ENCODE measurements around the gene VSIR. TPM values are rescaled to one million over a fixed set of nuclear protein-coding genes. Genes with fewer than 3 reads are reported as not detected.

VSIR gene
- total RNA-seq, 2 donors from 2014 or later = 60.7 to 119 TPM

DNA sequence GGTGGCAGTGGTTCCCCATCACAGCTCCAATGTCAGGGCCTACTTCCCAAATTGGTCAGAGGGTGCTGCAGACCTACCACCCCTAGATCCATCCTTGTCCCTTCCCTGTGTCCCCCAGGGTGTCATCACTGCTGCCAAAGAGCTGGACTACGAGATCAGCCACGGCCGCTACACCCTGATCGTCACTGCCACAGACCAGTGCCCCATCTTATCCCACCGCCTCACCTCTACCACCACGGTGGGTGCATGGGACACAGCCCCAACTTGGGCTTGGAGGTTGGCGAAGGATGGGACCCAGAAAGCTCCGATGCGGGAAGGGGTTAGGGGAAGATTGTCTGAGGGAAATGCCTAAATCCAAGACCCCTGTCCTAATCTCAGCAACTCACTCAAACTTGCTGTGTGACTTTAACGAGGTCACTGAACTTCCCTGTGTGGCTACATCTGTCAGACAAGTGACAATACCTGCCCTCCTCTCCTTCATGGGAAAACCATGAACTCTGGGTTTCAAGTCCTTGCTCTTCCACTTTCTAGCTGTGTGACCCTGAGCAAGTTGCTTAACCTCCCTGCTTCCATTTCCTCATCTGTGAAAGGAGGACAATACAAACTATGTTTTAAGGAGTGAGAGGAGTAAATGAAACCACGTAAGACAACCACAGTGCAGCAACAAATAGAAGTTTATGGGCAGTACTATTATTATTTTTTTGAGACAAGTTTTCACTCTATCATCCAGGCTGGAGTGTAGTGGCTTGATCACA lies 4.9 kb upstream of the VSIR start:
- TF ChIP-seq, protein P1, sequence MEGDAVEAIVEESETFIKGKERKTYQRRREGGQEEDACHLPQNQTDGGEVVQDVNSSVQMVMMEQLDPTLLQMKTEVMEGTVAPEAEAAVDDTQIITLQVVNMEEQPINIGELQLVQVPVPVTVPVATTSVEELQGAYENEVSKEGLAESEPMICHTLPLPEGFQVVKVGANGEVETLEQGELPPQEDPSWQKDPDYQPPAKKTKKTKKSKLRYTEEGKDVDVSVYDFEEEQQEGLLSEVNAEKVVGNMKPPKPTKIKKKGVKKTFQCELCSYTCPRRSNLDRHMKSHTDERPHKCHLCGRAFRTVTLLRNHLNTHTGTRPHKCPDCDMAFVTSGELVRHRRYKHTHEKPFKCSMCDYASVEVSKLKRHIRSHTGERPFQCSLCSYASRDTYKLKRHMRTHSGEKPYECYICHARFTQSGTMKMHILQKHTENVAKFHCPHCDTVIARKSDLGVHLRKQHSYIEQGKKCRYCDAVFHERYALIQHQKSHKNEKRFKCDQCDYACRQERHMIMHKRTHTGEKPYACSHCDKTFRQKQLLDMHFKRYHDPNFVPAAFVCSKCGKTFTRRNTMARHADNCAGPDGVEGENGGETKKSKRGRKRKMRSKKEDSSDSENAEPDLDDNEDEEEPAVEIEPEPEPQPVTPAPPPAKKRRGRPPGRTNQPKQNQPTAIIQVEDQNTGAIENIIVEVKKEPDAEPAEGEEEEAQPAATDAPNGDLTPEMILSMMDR (IDR thresholded peaks at IDR 0.05) = no peak
- DNase-seq (ENCODE audit: low spot score) = no peak

DNA sequence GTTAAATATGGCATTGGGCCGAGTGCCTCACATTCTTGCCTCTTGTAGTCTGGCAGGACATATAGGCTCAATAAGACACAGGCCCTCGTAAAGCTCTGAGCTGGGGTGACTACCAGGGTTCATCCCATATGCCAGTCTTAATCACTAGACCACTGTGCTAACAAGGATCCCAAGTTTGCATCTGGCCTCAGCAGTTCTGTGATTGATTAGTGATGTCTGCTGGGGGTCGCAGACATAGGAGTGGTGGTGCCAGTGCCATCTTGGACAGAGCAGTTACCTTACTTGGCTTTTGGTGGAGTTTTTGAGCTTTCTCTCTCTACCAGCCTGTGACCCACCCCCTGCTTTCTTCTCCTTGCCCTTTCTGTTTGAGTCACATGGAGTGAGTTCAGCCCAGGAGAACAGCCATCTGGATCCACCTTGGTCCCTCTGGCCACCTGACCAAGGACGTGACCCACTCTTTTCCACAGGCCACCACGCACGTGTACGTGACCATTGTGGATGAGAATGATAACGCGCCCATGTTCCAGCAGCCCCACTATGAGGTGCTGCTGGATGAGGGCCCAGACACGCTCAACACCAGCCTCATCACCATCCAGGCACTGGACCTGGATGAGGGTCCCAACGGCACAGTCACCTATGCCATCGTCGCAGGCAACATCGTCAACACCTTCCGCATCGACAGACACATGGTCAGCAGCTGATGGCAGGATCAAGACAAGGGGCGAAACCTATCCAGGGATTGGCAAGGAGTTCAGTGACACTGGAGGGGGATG lies 4.1 kb upstream of the VSIR start:
- DNase-seq (ENCODE audit: low spot score) (no peak), ATAC-seq (ENCODE audit: insufficient number of reproducible peaks, low FRiP score, low read depth) (no peak)
- TF ChIP-seq, protein P1 (IDR thresholded peaks at IDR 0.05) = no peak
- H3K27ac ChIP-seq = no peak overlapping the region
- no peaks in the 10 kb centered on the region for H3K9me3 ChIP-seq
- no peaks in the 10 kb centered on the region for H3K36me3 ChIP-seq
- peaks cover 8 to 14% of the 10 kb centered on the region in 2 donors for H3K4me1 ChIP-seq (ENCODE audit: control insufficient read depth in 1 of 2, low read depth in 2 of 2)
- no peak overlapping the region for H3K4me3 ChIP-seq
- H3K27me3 ChIP-seq (replicated peaks; ENCODE audit: insufficient read depth) = no peaks in the 10 kb centered on the region

More for the DNA sequence above, 4.9 kb upstream of the VSIR start:
- Histone ChIP-seq H3K4me1 (ENCODE audit: control insufficient read depth in 1 of 2, low read depth in 2 of 2) (peaks cover 5 to 6% of the 10 kb centered on the region in 2 donors), H3K27me3 (replicated peaks; ENCODE audit: insufficient read depth) (no peaks in the 10 kb centered on the region), H3K9me3 (no peaks in the 10 kb centered on the region), H3K27ac (no peak overlapping the region), H3K36me3 (no peaks in the 10 kb centered on the region), H3K4me3 (no peak overlapping the region)
- no peak for ATAC-seq (ENCODE audit: insufficient number of reproducible peaks, low FRiP score, low read depth)

DNA sequence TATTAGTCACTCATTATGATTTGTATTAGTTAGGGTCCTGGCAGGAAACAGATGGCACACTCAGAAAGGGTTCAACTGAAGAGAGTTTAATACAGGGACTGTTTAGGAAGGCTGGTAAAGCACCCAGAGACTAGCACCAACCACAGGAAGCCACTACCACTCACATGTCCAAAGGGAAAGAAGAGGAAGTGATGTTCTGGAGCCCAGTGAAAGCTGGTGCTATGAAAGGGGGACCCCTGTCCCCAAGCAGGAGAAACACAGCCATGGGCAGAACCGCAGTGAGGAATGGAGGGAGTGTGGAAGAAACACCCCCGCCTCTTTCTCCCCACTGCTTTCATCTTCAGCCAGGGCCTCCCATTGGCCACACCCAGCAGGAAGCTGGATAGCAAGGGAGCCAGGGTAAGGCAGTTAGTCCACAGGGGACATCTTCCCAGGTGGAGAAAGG lies 3.2 kb upstream of the VSIR start:
- no peaks in the 10 kb centered on the region for H3K27me3 ChIP-seq (replicated peaks; ENCODE audit: insufficient read depth)
- H3K4me3 ChIP-seq = no peak overlapping the region
- H3K27ac ChIP-seq = no peak overlapping the region
- ATAC-seq (ENCODE audit: insufficient number of reproducible peaks, low FRiP score, low read depth) = no peak
- TF ChIP-seq, protein P1 (IDR thresholded peaks at IDR 0.05) = no peak
- no peaks in the 10 kb centered on the region for H3K36me3 ChIP-seq
- DNase-seq (ENCODE audit: low spot score) = no peak
- no peaks in the 10 kb centered on the region for H3K9me3 ChIP-seq
- peaks cover 16 to 23% of the 10 kb centered on the region in 2 donors for H3K4me1 ChIP-seq (ENCODE audit: control insufficient read depth in 1 of 2, low read depth in 2 of 2)

DNA sequence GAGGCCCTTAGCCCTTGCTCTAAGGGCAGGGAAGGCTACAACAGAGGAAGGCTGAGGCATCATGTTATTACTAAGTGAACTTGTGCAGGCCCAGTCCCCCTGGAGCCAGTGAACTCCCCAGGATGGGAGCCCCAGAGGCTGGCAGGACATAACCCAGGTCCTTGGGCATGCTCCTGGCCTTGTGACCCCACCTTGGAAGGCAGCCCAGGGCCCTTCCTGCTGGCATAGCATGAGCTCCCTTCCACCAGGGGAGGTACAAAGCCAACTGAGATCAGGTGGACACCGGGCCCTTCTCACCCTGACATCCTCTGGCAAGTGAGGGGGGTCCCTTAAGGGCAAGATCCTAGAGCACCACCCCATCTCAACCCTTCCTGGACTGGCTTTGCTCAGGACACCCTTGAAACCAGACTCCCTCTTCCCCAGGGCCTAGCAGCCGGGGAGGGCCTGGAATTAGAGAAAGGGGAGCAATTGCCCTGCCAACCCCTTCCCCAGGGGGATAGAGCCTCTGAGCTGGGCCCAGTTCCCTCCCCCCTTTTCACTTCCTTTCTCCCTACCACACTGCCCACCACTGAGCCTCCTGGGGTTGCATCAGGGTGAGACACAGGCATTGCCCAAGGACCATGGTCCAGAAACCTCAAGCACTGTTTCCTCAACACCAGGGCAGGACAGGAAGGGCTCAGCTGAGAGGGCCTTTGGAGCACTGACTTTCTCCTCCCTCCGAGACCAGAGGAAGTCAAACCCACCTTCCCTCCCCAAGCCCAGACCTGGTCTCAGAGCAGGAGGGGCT lies 1.8 kb upstream of the VSIR start:
- H3K4me1 ChIP-seq (ENCODE audit: control insufficient read depth in 1 of 2, low read depth in 2 of 2) = peaks cover 24 to 37% of the 10 kb centered on the region in 2 donors
- DNase-seq (ENCODE audit: low spot score) = no peak
- TF ChIP-seq, protein P1 (IDR thresholded peaks at IDR 0.05) = no peak
- no peaks in the 10 kb centered on the region for H3K27me3 ChIP-seq (replicated peaks; ENCODE audit: insufficient read depth)
- no peak overlapping the region for H3K27ac ChIP-seq
- H3K4me3 ChIP-seq = no peak overlapping the region
- H3K36me3 ChIP-seq = no peaks in the 10 kb centered on the region
- ATAC-seq (ENCODE audit: insufficient number of reproducible peaks, low FRiP score, low read depth) = no peak
- H3K9me3 ChIP-seq = no peaks in the 10 kb centered on the region
